ENCODE results near the gene B4GALT4.

Gene B4GALT4

GRCh38 chr3:119237299-119237698 lies 3.4 kb downstream of the B4GALT4 start:
- DNase-seq (ENCODE audit: low read depth in 2 of 2): no peak

- DNase-seq (ENCODE audit: low read depth in 2 of 2): no peak
These were observed 3.9 kb downstream of the B4GALT4 start for GRCh38 chr3:119236756-119237155.

GRCh38 chr3:119235151-119235550 lies 5.5 kb downstream of the B4GALT4 start:
- no peak for DNase-seq (ENCODE audit: low read depth in 2 of 2)

DNA sequence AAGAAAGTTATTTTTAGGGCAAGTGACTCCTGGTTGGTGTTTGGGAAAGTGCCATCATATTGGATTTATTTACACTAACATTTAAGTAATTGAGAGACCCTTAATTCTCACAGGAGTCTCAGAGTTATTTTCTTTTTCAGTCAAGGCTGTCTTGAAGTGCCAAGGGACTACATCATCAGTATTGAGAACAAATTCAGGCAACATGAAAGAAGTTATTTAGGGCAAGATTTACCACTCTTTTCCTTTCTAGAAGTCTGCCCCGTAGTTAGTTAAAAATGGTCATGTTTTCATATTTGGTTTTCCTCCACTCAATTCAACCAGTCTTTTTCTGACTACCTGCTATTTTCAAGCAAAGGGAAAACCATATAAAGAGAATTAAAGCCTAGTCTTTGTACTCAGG lies 6.1 kb downstream of the B4GALT4 start:
- no peak for DNase-seq (ENCODE audit: low read depth in 2 of 2)

DNA sequence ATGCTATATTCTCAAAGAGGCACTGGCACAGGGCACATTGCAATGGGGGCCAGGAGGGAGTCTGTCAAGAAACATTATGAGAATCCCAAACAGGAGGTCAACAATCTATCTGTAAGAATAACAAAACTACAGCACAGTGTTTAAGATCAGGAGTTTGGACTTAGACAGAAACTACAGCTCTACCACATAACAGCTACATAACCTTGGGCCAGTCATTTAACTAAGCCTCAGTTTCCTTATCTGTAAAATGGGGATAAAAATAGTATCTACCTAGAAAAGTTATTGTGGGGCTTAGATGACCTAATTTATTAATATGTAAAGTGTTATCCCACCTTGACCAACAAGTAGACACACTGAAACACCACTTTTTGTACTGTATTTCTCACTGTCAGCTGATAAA lies 9.9 kb downstream of the B4GALT4 start:
- DNase-seq (ENCODE audit: low read depth in 2 of 2): no peak

- DNase-seq (ENCODE audit: low read depth in 2 of 2): no peak
These were observed 10.6 kb downstream of the B4GALT4 start for GRCh38 chr3:119230071-119230470.

DNA sequence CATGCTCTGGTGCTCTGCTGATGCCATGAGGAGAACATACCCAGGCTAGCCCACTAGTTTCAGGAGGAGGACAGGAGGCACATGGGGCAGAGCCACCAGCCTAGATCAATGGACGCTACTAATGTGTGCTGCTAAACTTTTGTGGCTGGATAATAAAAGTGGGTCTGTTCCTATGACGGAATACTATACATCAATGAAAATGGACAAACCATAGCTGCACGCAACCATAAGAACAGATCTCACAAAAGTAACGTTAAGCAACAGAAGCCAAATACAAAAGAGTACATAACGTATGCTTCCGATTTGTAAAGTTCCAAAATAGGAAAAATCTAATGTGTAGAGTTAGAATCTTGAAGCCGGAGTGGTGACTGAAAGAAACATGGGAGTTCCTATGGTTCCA lies 11.5 kb downstream of the B4GALT4 start:
- no peak for DNase-seq (ENCODE audit: low read depth in 2 of 2)

DNA sequence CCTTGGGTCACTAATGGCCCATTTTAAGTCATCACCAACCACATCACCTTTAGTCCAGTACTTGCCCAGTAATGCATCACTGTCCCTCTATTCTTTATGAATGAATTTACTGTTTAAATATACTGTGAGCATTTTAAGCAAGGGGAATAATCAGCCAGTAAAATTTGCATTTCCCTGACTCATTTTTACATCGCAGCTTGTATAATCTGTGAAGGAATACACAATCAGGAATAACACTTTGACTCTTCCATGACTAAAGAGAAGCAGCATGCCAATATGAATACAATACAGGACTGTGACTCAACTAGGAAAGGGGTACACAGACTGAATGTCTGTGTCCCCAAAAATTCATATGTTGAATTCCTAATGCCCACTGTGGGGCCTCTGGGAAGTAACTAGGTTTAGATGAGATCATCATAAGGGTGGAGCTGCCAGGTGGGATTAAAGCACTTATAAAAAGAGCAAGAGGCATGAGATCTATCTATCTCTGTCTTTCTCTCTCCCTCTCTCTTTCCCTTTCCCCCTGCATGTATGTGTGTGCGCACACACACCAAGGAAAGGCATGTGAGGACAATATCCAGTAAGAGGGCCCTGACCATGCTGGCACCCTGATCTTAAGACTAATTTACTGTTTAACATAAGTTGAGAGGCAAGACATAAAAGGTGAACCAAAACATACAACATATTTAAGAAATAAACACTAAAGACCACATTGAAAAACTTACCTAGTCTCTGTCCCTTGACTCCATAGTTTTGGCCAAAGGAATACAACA lies 12.1 kb downstream of the B4GALT4 start:
- no peak for DNase-seq (ENCODE audit: low read depth in 2 of 2)

GRCh38 chr3:119227070-119227850 lies 13.4 kb downstream of the B4GALT4 start:
- DNase-seq (ENCODE audit: low read depth in 2 of 2): no peak

GRCh38 chr3:119225121-119225520 lies 15.6 kb downstream of the B4GALT4 start:
- no peak for DNase-seq (ENCODE audit: low read depth in 2 of 2)

DNA sequence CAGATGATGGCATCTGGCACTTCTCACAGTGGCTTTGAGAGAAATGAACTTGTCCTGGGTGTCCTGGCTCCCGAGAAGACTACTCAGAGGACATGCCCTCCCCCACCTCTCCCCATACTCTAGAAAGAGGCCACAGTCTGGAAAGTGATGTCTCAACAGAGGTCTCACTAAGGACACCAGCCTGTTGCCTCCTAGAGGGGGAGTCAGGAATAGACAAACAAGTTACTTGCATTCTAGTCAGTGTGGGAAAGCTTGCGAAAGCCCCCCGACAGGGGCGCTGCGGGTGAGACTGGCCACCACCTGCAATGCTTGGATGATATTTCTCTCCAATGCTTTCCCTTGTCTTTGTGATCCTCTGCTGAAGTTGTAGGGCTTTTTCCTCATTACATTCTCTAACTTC lies 17.2 kb downstream of the B4GALT4 start:
- no peak for DNase-seq (ENCODE audit: low read depth in 2 of 2)

- DNase-seq (ENCODE audit: low read depth in 2 of 2): no peak
These were observed 18.3 kb downstream of the B4GALT4 start for GRCh38 chr3:119222391-119222790.

- no peak for DNase-seq (ENCODE audit: low read depth in 2 of 2)
These were observed 18.8 kb downstream of the B4GALT4 start for GRCh38 chr3:119221779-119222320.

DNA sequence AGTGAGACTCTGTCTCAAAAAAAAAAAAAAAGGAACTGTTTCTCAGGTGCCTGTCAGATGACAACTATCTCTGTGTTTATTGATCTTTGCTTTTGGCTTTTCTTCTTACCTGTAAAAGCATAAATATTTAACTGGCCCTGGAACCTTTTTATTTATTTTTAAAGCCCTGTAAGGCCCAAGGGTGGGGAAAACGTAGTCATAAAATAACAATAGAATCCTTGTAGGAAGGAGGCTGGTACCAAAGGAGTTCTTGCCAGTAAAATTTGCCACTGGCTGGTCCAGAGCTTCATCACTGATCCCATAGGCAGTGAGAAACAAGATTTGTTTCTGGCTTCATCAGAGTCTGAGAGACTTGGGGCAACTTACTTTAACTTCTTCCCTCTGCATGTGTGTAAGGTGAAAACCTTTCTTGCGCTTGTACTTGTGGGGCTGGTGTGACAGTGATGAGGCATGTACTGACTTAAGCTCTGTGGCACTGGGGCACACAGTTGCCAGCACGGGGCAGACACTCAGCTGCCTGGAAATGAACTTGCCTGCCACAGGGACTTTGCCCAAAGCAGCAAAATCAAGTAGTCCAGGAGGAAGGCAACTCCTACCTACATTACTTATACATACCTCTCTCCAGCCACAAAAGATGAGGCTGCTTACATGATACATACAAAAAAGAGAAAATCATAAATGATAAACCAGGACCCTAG lies 19.6 kb downstream of the B4GALT4 start:
- DNase-seq (ENCODE audit: low read depth in 2 of 2): no peak

- no peak for DNase-seq (ENCODE audit: low read depth in 2 of 2)
These were observed 20.5 kb downstream of the B4GALT4 start for GRCh38 chr3:119220198-119220597.

DNA sequence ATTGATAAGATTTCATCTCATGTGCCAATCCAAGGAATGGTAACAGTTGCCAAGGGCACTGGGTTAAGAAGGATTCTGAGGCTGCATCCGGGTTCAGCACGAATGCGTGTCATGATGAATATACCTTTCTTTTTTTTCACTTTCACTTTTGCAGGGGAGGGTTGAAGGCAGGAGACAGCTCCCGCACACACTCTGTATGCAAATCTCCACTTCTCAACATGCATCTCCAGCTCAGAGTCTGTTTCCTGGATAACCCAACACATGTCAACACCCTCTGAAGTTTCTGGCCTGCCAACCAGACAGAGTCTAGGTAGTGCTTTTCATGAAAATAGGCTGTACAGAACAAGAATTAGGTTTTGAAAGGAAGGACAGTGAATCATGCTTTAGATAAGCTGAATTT lies 21.6 kb downstream of the B4GALT4 start:
- peak in 1 of 2 donors; percentile 25 for DNase-seq (ENCODE audit: low read depth in 2 of 2)

- no peak for DNase-seq (ENCODE audit: low read depth in 2 of 2)
These were observed 28.9 kb downstream of the B4GALT4 start for GRCh38 chr3:119211803-119212202.

DNA sequence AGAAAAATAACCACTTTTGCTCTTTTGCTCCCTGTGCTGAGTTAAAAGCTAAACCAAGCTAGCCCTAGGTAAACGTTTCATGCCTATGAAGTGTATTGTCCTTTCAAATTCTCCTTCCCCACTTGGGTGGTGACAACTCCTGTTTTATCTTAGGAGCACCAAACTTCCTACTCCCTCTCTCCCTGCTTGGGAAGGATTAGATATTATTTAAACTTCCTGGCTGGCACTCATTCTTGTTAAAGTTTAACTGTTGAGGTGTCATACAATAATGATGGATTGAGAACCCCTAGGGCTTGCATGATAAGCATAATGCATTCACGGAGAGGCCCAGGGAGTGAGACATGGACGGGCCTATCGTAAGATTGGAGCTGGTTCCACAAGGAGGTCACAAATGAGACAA lies 29.5 kb downstream of the B4GALT4 start:
- DNase-seq (ENCODE audit: low read depth in 2 of 2): no peak

DNA sequence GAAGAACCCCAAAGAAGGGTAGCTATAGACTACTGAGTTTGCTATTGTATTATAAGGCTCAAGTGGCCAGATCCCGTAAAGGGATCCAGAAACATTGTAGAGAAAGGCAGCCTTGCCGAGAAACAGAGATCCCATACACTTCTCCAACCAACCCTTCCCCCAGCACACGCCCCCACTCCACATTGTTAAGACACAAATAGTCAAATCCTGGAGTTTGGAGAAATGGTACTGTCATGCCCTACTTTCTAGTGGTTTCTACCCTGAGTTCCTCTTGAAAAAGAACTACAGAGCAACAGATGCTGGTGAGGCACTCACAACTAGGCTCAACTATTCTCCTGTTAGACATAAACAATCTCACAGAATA lies 33.2 kb downstream of the B4GALT4 start:
- no peak for DNase-seq (ENCODE audit: low read depth in 2 of 2)

GRCh38 chr3:119206611-119207511 lies 33.8 kb downstream of the B4GALT4 start:
- DNase-seq (ENCODE audit: low read depth in 2 of 2): no peak

- DNase-seq (ENCODE audit: low read depth in 2 of 2): no peak
These were observed 35.0 kb downstream of the B4GALT4 start for GRCh38 chr3:119205685-119206084.
